ENCODE measurements around the gene ZHX3.
A peak's percentile ranks its signal among the peaks of the same experiment; 100 is the strongest.

Gene ZHX3

DNA sequence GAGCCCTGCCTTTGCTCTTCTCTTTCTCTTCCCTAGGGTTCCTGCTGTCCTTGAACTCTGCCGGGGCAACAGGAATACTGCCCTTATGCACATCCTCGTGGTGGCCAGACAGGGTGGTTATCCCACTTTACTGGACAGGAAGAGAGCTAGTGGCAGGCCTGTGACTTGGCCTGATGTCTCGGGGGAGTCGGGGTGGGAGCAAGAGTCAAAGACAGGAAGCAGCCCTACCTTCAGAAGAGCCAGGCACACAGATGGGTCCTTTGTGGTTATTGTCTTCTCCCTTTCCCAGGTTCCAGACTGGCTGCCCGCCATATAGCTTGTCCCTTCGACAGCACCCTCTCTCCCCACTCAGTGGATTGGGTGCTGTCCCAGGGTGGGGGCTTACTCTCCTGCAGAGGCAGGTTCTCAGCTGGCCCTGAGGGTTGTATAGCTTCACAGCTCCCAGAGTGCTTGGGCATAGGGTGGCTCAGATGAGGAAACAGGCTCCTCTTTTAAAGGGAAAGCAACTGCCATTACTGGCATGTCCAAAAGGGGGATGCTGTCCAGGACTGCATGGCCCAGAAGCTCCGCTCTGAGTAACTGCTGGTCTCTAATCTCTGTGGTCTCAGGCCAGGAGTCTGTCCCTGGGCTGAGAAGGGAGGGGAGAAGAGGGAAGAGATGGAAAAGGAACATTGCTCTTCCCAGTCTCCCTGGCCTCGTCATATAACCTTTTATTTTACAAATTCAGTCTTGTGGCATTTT lies 162.9 kb downstream of the ZHX3 start:
- DNase-seq (ENCODE audit: low read depth, low spot score), result no peak

DNA sequence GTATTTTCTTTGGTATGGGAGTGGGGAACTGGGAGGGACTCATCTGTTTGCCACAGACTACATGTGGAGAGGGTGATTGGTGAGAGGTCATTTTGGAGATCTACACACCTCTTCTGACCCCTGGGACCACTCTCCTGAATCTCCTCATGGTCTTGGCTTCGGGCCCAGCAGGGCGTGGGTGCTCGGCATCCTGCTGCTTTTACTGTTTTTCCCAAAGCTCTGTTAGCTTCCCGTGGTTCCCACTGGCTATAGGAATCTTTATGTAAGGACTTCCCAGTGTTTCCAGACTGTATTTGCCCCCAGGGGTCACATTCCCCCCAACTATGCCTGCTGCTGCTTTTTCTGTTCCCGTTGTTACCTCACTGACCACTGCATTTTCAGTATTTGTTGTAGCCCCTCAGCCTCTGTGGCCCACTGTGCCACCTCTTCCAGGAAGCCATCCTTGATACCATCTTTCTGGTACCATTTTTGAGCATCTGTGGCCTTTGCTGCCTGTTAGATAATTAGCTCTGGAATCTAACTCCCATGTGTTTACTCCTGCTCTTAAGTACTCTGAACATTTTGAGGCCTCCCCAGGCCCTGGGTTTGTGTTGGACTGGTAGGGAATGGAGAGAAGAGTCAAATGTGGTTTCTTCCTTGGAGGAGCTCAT lies 165.3 kb downstream of the ZHX3 start:
- DNase-seq (ENCODE audit: low read depth, low spot score), result no peak

DNA sequence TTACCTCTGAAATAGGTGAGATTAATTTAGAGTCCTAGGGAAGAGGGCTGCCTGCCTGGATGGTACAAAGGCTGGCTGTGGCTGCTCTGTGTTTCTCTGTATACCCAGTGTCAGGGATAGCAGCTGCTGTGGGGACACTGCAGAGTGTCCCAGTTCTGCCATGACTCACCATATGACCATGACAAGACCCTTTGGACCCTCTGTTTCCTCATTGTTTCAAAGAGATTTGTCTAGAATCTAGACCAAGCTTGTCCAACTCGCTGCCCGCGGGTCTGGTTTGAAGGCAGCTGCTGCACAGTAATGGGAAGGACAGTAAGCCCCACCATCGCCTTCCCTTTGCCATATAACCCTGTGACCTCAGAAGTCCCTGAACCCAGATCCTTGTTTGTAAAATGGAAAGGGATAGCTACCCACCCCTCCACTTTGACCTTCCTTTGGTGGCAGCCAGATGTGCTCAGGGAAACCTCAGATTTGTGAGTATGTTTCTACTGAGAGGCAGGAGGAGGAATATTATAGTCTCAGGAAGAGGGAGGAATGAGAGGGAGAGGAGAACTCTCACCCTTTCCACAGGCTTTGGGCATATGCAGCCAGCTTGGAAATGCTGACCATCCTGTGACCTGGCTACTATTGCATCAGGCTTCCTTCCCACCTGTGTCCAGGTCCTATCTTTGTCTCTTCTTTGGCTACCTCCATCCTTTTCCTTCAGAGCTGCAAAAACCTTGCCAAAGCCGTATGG lies 166.2 kb downstream of the ZHX3 start:
- DNase-seq (ENCODE audit: low read depth, low spot score), result no peak

DNA sequence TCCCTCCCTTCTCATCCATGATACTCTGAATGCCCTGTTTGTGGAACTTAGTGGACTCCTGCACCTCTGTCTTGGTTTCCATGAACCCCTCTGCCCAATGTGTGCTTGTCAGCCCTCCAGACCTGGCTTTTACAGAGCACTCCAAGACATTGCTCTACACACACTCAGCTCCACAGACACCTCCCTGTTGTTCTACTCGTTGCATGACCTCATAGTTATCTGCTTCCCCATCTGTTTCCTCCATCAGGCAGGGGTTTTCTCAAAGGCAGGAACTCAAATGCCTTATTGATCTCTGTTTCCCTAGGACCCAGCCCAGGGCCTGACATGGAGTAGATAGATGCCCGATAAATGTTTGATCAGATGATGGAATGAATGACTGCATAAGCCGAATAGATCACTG lies 166.9 kb downstream of the ZHX3 start:
- DNase-seq (ENCODE audit: low read depth, low spot score), result no peak

DNA sequence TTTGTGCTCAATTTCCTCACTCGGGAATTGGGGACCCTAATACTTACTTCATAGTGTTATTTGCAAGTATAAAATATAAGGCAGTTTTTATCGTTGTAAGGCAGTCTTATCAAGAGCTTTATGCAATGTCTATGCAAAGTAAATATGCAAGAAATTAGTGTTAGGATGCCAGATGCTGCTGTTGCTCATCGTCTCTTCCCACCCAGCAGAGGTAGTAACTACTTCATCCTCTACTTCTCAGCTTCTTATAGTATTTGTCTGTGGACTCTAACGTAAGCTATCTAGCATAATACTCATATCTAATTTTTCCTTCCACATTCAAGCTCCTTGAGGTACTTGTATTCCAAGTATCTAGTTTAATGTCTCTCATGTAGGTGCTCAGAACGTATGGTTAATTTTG lies 168.6 kb downstream of the ZHX3 start:
- DNase-seq (ENCODE audit: low read depth, low spot score), result no peak

DNA sequence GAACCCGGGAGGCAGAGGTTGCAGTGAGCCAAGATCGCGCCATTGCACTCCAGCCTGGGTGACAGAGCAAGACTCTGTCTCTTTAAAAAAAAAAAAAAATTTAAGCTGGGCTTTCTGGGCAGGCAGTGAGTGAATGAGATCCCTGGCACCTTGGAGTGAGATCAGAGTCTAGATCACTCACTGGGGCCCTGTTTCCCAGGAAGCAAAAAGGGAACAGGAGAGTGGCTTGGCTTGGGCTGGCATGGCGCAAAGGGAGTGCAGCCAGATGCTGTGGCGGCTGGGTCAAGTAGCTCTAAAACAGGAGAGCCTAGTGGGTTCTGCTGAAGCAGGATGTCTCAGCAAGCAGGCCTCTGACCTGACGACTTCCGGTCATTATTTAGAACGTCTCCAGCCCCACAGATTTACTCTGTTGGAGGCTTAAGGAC lies 169.8 kb downstream of the ZHX3 start:
- DNase-seq (ENCODE audit: low read depth, low spot score), result no peak

DNA sequence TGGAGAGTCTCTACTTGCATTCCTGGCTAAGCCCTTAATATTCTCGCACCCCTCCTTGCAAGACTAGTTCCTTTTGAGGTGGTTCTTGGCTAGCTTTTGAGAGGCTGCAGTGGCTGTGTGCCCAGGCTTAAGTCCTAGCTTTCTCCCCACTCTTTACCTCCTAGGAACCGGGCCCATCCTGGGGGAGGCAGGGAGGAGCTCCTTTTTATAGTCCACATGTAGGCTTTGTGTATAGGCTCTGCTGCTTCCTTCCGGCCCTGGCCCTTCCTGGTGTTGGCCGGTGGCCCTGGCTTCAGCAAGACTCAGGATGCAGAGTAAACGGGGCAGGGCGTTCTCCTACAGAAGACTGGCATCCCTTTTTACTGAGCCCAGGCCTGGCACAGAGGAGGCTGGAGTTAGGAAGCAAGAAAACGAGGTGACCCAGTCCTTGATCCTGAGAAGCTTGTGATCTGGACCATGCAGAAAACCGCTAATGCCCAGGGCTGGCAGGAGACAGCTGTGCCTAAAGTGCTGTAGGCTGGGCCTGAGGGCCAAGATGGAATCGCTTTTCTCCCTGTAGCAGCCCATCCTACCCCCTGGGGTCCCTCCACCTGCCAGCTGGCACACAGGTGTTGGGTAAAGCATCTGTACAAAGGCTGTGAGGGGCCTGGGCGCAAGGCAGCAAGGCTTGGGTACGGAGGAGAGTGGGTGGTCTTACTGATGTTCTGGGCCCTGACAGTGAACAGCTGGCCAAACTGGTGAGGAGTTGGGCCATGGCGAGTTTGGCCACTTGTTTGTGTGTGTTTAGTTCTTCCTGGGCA lies 171.5 kb downstream of the ZHX3 start:
- DNase-seq (ENCODE audit: low read depth, low spot score), result no peak

DNA sequence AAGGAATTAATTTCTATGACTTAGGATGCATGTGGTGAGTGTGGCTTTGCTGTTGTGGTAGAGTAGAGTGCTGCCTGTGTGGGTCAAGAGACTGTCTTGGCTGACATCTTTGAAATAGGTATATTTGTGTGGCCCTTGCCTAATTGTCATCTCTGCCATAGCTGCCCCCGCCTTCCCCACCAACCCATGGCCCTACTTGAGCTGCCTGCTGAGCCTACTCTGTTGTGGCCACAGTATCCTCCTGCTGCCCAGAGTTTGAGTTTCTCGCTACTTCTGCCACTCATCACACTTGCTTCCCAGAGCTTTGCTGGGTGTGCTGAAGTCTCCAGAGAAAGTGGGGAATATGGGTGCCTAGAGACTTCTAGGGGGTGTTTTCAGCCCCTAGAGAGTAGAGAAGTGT lies 172.2 kb downstream of the ZHX3 start:
- no peak for DNase-seq (ENCODE audit: low read depth, low spot score)

DNA sequence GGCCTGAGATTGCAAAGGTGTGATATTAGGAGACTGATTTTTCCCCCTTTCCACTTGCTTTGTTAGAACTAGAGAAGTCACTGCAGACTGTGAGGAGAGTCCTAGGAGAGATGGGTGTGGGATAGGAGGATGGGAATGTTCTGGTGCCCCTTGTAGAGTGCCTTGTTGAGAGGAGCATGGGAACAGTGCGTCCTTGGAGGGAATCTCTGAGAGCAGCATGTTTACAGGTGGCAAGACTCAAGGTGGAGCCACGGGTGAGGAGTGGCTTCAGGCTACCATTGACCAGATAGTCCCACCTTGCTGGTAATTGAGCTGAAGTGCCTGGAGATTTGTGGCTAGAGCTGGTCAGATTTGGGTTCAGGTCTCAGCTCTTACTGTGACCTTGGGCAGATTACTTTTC lies 174.2 kb downstream of the ZHX3 start:
- no peak for DNase-seq (ENCODE audit: low read depth, low spot score)

DNA sequence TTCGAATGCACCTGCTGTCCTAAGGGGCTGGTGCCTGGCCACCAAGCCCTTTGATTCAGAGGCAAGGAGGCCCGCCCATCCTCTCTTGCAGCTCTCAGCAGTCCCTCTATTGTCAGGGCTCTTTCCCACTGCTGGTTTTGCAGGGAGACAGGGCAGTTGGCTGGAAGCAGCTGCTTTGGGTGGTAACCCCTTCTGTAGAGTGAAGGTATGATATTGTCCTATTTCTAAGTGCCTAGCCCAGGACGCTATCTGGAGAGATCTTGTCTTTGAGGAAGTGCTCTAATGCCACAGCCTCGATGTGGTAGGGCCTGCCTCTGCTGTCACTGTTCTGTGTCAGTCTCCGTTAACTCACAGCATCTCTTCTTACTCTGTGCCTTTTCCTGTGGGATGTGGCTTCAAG lies 174.6 kb downstream of the ZHX3 start:
- no peak for DNase-seq (ENCODE audit: low read depth, low spot score)

DNA sequence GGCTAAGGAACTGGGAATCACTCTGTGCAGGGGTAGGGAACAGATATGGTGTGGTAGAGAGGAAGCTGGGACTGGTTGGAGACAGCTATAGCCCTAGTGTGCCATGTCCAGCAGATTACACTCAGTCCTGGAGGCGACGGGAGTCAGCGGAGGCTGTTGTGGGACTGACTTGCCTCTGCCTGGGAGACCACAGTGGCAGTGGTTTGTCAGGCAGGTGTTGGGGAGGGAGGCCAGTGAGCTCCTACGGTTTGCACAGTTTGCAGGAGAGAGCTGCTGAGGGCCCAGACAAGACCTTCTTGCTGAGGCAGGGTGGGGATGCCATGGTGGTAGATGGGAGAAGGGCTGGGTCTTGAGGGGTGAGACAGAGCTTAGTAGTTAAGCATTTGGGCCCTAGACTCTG lies 175.3 kb downstream of the ZHX3 start:
- DNase-seq (ENCODE audit: low read depth, low spot score), result no peak

DNA sequence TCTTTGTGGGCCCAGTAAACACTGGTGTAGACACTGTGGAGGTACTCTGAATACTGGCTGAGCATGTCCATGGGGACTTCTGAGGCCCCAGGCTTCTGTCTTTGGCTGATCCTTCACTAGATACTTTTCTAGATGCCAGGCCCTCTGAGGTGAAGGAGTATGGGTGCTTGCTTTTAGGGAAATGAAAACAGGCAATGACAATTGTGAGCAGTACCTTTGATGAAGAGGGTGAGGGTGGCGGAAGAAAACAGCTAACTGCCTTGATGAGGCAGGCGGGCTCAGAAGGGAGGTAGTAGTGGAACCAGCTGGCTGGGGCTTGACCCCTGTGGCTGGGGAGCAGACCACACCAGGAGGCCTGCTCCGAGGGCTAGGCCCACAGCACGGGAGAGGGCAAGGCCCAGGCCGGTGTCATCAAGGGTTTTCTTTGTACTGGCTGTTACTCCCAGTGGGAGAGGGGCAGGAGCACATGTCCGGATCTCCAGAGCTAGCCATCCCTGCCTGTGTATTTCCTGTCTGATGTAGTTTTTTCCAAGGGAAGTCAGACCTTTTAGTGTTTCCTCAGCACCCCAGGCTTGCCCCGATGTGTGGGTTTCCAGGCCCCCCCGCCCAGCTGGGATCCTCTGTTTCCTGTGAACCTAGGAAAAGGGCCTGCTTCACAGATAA lies 176.2 kb downstream of the ZHX3 start:
- no peak for DNase-seq (ENCODE audit: low read depth, low spot score)

DNA sequence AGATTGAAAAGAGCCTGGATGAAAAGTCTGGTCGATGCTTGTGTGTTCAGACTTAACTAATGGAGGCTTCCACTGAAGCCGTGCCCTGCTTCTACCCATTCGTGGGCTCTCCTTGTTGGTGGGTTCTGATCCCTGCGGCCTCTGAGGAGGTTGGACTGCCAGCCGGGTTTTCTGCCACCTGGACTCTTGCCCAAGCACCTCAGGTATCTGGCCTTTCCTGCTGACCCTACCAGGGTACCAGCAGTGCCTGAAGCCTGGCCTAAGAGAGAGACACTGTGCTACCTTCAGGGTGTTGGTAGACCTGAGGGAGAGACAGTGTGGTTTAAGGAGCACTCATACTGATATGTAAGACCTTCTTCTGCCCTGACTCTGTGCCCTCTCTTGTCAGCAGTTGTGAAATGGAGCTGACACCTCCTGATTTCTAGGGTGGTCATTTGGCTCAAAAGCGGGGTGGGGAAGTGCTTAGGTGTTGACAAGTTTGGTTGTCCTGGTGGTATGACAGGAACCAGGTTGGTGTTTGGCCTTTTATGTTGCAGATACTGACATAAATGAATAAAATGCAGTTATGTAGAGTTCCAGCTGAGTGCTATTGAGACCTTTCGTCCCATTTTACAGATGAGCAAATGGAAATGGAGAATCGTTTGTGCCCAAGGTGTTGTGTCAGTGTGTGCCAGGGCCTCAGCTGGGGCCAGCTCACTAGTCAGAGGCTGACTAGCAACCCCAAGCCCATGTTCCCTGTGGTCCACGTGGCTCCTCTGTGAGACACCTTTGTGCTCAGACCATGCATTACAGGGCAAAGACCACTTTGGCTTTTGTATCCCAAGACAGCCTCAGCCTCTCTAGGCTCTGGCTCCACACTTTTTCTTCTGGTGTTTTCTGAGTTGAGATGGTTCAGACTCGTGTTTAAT lies 177.1 kb downstream of the ZHX3 start:
- no peak for DNase-seq (ENCODE audit: low read depth, low spot score)

DNA sequence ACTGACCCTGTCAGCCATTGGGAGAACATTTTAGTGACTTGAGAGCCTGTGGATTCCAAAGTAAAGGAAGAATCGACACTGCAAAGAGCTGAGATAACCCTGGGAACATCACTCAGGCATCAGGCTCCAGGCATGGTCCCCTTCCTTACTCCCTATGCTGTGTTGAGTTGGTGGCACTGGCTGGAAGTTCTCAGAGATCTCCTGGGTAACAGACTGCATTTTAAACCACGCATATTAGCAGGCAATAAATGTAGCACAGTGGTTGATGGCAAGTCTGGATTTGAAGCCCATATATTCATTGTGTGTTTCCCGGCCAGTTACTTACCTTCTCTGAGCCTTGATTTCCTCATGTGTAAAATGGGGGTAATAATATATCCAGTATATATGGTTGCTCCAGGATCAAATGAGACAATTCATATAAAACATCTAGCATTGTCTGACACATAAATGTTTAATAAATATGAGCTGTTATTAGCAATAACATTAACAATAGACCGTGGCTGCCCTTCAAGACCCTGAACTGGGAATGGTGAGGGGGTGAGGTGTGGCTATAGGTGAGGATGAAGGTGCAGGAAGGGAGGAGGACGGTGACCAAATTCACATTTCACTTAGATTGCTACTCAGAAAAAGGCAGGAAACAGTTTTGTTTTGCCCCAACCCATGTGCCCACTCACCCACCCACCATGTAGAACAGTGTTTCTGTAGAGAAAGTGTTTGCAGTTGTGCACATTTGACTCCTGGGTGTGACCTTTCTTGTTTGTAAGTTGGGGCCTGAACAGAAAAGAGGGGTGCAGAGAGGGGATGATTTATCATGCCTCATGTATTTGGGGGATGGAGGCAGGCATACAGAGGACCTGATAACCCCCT lies 178.1 kb downstream of the ZHX3 start:
- no peak for DNase-seq (ENCODE audit: low read depth, low spot score)

DNA sequence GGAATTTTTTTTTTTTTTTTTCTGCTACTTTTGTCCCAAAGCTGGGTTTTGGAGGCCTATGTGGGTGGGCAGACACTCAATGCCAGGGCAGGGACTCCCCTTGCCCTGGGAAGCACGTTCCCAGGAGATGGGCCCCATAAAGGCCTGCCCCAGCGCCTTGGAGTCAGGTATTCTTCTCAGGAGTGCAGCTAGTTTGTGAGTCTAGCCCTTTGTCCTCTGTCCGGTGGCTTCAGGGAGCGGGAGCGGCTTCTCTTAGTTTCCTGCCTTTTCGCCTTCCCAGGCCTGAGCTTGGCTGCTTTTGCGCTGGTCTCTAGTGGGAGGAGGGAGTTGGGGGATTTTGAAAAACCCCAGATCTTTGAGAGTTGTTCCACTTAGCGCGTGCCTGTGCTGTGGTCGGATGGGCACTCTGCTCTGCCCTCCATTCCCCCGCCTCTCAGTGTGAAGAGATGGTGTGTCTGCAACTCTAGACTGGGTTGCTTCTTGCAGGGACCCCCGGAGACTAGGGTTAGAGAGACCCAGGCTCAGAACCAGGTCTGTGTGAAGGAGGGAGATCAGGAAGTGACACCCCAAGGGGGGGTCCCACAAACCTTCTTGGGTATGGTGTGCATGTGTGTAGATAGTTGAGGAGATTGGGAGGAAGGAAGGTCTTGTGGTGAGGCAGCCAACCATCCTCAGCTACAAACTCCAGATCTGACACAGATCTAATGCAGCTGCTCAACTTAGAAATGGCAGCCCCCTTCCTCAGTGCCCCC lies 178.9 kb downstream of the ZHX3 start:
- no peak for DNase-seq (ENCODE audit: low read depth, low spot score)

DNA sequence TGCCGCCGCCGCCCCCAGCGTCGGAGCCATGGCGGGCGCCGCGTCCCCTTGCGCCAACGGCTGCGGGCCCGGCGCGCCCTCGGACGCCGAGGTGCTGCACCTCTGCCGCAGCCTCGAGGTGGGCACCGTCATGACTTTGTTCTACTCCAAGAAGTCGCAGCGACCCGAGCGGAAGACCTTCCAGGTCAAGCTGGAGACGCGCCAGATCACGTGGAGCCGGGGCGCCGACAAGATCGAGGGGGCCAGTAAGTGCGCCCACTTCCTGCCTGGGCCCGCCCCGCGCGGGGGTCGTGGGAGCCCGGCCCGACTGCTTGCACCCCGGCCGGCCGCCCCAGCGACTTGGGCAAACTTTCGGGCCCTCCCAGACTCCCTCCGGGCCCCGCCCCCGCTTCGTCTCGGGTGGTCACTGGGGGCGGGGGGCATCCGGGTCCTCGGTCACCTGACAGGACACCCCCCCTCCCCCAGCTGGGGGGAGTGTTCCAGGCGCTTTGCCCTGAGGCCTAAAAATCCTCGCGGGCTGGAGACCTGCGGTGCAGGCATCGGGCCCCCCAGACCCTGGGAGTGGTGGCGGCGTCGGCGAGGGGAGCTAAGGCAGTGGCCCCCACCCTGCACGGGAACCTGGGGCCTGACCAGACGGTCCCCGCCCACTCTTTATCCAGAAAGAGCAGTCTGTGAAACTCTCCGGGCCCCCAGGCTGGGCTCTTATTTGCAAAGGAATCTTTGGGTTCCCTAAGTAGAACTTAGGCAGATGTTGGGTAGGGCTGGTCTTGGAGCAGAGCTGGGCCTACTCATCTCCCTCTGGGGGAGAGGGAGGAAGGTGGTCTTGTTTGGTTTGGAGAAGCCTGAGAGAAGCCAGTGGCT lies 179.7 kb downstream of the ZHX3 start:
- DNase-seq (ENCODE audit: low read depth, low spot score), result peak; percentile 28

DNA sequence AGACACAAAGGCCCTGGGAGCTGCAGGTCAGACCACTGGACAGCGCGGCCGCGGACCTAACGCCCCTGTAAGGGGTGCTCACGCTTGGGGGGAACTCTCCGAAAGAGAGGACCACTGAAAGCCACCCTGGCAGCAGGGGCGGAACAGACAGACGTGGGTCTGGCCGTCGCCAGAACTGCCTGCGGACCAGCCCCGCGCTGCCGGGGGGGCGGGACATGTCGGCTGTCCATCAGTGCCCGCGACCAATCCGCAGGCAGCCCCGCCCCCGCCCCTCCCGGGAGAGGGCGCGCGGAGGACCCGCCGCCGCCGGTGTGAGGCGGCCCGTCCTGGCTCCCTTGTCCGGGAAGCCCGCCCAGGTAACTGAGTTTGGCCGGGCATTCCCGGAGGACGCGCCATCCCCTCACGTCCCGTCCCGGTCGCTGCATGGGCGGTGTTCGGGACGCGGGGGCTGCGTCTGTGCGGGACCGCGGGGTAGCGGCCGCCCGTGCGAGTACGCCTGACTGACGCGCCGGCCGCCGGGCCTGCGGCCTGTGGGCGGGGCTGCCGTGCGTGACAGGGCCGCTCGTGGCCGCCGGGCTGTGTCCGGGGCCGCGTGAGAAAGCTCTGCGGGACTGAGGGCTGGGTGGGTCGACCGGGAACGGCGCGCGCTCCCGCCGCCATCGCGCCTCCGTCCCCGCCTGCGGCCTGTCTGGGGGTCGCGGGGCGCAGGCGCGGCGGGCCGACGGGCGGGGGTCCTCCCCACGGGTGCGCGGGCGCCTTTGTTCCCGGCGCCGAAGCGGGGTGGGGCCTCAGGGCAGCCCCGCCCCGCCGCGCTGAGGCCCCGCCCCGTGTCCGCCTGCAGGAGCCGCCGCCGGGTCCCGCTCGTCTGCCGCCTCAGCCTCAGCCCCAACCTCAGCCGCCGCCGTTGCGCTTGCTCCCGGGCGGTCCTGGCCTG lies 180.6 kb downstream of the ZHX3 start, which contains the start of gene PLCG1:
Gene PLCG1, plus strand, starts transcription at position 864 of the 934 bp plus-strand sequence. CDS start 99 bp downstream, outside the sequence.
- DNase-seq (ENCODE audit: low read depth, low spot score), result peak; percentile 65
